ENCODE measurements around the gene CCDC51. TPM values are rescaled to one million over a fixed set of nuclear protein-coding genes. Genes with fewer than 3 reads are reported as not detected.
"Not testable (repeated sequence)": the region's sequence is repeated elsewhere in the genome, so short reads cannot be mapped to it uniquely, and the experiment has no call there.

Gene CCDC51
- total and polyA plus RNA-seq, 2 of the 13 experiments (the other 11 are each of a cell fraction or from before 2014, with no cell fraction given), result 18.1 to 29.4 TPM

DNA sequence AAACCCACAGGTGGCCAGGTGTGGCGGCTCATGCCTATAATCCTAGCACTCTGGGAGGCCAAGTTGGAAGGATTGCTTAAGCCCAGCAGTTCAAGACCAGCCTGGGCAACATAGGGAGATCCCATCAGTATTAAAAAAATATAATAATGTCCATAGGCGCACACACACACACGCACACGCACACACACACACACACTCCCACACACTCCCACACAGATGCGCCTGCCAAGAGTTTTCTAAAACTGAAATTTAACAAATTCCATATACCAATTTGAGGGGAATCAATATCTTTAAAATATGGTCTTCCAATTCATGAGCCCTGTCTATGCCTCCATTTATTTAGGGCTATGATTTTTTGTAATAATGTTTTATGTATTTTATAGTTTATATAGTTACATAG, 47.0 kb upstream of the CCDC51 start (continued):
- TF ChIP-seq JUN (CRISPR knock-in tag; IDR thresholded peaks at IDR 0.05), result no peak
- no peak for TF ChIP-seq ZNF772 (CRISPR knock-in tag; IDR thresholded peaks at IDR 0.05)
- no peak for TF ChIP-seq SOX5 (CRISPR knock-in tag; IDR thresholded peaks at IDR 0.05; ENCODE audit: borderline replicate concordance)
- no peak for TF ChIP-seq AGO2 (optimal IDR thresholded peaks at IDR 0.05; ENCODE audit: low read depth, low read length)
- TF ChIP-seq, protein P1, sequence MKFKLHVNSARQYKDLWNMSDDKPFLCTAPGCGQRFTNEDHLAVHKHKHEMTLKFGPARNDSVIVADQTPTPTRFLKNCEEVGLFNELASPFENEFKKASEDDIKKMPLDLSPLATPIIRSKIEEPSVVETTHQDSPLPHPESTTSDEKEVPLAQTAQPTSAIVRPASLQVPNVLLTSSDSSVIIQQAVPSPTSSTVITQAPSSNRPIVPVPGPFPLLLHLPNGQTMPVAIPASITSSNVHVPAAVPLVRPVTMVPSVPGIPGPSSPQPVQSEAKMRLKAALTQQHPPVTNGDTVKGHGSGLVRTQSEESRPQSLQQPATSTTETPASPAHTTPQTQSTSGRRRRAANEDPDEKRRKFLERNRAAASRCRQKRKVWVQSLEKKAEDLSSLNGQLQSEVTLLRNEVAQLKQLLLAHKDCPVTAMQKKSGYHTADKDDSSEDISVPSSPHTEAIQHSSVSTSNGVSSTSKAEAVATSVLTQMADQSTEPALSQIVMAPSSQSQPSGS (CRISPR knock-in tag; IDR thresholded peaks at IDR 0.05), result no peak
- no peak for TF ChIP-seq ZNF510 (CRISPR knock-in tag; IDR thresholded peaks at IDR 0.05; ENCODE audit: low read depth)
- no peak for TF ChIP-seq RFX1 (IDR thresholded peaks at IDR 0.05)
- TF ChIP-seq SSRP1 (CRISPR knock-in tag; IDR thresholded peaks at IDR 0.05), result no peak
- TF ChIP-seq, protein P2, sequence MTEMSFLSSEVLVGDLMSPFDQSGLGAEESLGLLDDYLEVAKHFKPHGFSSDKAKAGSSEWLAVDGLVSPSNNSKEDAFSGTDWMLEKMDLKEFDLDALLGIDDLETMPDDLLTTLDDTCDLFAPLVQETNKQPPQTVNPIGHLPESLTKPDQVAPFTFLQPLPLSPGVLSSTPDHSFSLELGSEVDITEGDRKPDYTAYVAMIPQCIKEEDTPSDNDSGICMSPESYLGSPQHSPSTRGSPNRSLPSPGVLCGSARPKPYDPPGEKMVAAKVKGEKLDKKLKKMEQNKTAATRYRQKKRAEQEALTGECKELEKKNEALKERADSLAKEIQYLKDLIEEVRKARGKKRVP (CRISPR knock-in tag; IDR thresholded peaks at IDR 0.05), result no peak

DNA sequence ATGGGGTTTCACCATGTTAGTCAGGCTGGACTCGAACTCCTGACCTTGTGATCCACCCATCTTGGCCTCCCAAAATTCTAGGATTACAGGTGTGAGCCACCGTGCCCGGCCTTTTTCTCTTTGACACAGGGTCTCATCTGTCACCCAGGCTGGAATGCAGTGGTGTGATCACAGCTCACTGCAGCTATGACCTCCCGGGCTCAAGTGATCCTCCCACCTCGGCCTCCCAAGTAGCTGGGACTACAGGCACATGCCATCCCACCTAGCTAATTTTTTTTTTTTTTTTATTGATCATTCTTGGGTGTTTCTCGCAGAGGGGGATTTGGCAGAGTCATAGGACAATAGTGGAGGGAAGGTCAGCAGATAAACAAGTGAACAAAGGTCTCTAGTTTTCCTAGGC, 42.9 kb upstream of the CCDC51 start:
- FAIRE-seq; H3K4me3 ChIP-seq (replicated peaks in 1 of 3; ENCODE audit: insufficient read depth in 1 of 3, low read depth in 2 of 3, low read length in 3 of 3); H3K4me2 ChIP-seq (ENCODE audit: low read depth, low read length); BruUV-seq (replicated peaks); H3K9me3 ChIP-seq (ENCODE audit: low read length); H2AFZ ChIP-seq (ENCODE audit: low read length); CTCF ChIA-PET (ENCODE audit: low intra/inter-chr PET ratio, low total read pairs); H3K9ac ChIP-seq (ENCODE audit: insufficient read depth, low read depth, low read length); H3K36me3 ChIP-seq (replicated peaks in 1 of 2; ENCODE audit: control insufficient read depth in 1 of 2, insufficient read depth in 2 of 2, low read length in 2 of 2); H4K20me1 ChIP-seq (ENCODE audit: insufficient read depth, low read length); intact Hi-C loops (cut with micrococcal nuclease; ENCODE audit: unreplicated experiment); H3K27ac ChIP-seq (ENCODE audit: extremely low read length, insufficient read depth, low read length); DNase-seq (ENCODE audit: low spot score); H3K79me2 ChIP-seq (ENCODE audit: insufficient read depth, low read length); H3K27me3 ChIP-seq (ENCODE audit: control insufficient read depth in 1 of 2, insufficient read depth in 2 of 2, low read length in 2 of 2); in situ Hi-C loops (cut with HindIII; ENCODE audit: extremely low pct_ligation_motif_present, low pct_unique_long_range_greater_than_20kb): not testable (repeated sequence)
- H3K4me1 ChIP-seq (ENCODE audit: insufficient read depth, low read length), result peaks cover 30% of the 10 kb centered on the region
- POLR2A ChIA-PET, result interaction anchor here (0.7 to 2.1 kb wide), 2 partner anchors 9 to 295 kb away, joined by 3 to 10 read pairs; partner anchors contain the start of gene CDC25A
- ATAC-seq, result peak; percentile 45
- 35% methylated on average over 4 of the region's 6 CpGs for WGBS (ENCODE audit: low lambda C conversion rate)
- TF ChIP-seq, protein P3, sequence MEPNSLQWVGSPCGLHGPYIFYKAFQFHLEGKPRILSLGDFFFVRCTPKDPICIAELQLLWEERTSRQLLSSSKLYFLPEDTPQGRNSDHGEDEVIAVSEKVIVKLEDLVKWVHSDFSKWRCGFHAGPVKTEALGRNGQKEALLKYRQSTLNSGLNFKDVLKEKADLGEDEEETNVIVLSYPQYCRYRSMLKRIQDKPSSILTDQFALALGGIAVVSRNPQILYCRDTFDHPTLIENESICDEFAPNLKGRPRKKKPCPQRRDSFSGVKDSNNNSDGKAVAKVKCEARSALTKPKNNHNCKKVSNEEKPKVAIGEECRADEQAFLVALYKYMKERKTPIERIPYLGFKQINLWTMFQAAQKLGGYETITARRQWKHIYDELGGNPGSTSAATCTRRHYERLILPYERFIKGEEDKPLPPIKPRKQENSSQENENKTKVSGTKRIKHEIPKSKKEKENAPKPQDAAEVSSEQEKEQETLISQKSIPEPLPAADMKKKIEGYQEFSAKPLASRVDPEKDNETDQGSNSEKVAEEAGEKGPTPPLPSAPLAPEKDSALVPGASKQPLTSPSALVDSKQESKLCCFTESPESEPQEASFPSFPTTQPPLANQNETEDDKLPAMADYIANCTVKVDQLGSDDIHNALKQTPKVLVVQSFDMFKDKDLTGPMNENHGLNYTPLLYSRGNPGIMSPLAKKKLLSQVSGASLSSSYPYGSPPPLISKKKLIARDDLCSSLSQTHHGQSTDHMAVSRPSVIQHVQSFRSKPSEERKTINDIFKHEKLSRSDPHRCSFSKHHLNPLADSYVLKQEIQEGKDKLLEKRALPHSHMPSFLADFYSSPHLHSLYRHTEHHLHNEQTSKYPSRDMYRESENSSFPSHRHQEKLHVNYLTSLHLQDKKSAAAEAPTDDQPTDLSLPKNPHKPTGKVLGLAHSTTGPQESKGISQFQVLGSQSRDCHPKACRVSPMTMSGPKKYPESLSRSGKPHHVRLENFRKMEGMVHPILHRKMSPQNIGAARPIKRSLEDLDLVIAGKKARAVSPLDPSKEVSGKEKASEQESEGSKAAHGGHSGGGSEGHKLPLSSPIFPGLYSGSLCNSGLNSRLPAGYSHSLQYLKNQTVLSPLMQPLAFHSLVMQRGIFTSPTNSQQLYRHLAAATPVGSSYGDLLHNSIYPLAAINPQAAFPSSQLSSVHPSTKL (CRISPR knock-in tag; IDR thresholded peaks at IDR 0.05), result peak; percentile 20; the same call in 1 of the 2 replicates
- peak; percentile 65; the same call in 1 of the 2 replicates for TF ChIP-seq ZMYM3 (CRISPR knock-in tag; IDR thresholded peaks at IDR 0.05)
- TF ChIP-seq BCL6 (CRISPR knock-in tag; IDR thresholded peaks at IDR 0.05), result 0 out of 2 replicates have a peak, but pooled peaks have one; percentile 14
- TF ChIP-seq, protein P4, sequence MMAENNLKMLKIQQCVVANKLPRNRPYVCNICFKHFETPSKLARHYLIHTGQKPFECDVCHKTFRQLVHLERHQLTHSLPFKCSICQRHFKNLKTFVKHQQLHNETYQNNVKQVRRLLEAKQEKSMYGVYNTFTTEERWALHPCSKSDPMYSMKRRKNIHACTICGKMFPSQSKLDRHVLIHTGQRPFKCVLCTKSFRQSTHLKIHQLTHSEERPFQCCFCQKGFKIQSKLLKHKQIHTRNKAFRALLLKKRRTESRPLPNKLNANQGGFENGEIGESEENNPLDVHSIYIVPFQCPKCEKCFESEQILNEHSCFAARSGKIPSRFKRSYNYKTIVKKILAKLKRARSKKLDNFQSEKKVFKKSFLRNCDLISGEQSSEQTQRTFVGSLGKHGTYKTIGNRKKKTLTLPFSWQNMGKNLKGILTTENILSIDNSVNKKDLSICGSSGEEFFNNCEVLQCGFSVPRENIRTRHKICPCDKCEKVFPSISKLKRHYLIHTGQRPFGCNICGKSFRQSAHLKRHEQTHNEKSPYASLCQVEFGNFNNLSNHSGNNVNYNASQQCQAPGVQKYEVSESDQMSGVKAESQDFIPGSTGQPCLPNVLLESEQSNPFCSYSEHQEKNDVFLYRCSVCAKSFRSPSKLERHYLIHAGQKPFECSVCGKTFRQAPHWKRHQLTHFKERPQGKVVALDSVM (CRISPR knock-in tag; IDR thresholded peaks at IDR 0.05), result peak; percentile 95
- TF ChIP-seq, protein P5, sequence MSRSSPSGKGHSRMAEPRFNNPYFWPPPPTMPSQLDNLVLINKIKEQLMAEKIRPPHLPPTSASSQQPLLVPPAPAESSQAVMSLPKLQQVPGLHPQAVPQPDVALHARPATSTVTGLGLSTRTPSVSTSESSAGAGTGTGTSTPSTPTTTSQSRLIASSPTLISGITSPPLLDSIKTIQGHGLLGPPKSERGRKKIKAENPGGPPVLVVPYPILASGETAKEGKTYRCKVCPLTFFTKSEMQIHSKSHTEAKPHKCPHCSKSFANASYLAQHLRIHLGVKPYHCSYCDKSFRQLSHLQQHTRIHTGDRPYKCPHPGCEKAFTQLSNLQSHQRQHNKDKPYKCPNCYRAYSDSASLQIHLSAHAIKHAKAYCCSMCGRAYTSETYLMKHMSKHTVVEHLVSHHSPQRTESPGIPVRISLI (CRISPR knock-in tag; IDR thresholded peaks at IDR 0.05; ENCODE audit: borderline replicate concordance), result 0 out of 2 replicates have a peak, but pooled peaks have one; percentile 16

Data from HepG2 (cell line).